ENCODE results near the gene PRX. TPM values are rescaled to one million over a fixed set of nuclear protein-coding genes. Genes with fewer than 3 reads are reported as not detected.

Gene PRX
- total and polyA plus RNA-seq, 9 of the 15 experiments (the other 6 are each of a cell fraction or from before 2014, with no cell fraction given): 0.65 to 3.5 (median 1.7) TPM; not detected in 2

DNA sequence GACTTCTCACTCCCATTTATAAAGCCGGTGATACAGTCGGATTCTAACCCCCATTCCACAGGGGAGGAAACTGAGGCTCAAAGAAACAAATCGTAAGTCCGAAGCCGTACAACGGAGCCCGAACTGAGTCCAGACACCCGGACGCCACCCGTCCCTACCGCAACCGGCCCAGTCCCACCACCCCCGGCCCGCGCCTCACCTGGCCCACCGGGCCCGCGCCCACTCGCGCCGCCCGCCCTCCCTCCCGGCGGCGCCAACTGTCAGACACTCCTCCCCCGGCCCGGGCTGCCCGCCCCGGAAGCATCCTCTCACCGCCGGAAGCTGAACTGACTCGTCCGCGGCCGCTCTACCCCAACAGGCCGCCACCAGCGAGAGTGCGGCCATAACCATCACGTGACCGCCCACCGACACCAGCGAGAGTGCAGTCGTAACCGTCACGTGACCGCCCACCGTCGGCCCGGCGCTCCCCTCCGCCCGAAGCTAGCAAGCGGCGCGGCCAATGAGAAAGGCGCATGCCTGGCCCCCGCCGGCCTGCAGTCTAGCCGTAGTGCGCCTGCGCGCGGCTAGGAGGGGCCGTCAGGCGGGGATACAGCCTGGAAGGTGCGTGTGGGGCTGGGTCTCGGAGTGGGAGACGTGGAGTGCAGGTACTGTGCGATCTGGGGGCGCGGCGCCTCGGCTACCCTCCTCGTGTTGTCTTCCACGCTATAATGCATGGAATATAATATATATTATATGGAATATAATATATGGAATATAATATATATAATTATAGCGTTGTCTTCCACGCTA, 64.9 kb downstream of the PRX start, which contains the start of the genes C19orf47 and PLD3 (continued):
- TF ChIP-seq, protein P1, sequence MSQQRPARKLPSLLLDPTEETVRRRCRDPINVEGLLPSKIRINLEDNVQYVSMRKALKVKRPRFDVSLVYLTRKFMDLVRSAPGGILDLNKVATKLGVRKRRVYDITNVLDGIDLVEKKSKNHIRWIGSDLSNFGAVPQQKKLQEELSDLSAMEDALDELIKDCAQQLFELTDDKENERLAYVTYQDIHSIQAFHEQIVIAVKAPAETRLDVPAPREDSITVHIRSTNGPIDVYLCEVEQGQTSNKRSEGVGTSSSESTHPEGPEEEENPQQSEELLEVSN (IDR thresholded peaks at IDR 0.05; ENCODE audit: borderline replicate concordance in 1 of 2, extremely low read depth in 1 of 2, insufficient read depth in 1 of 2, insufficient read length in 1 of 2, low read depth in 1 of 2, low read length in 1 of 2, poor library complexity in 1 of 2, severe bottlenecking in 1 of 2): peak; percentile 64 to 76
- TF ChIP-seq SRF (CRISPR knock-in tag; IDR thresholded peaks at IDR 0.05) (peak in 1 of 2 experiments; percentile 65; a peak in 2 of 4 replicates), KDM5B (IDR thresholded peaks at IDR 0.05; ENCODE audit: insufficient replicate concordance, low read depth, low read length) (peak; percentile 90), ZNF41 (CRISPR knock-in tag; conservative IDR thresholded peaks at IDR 0.05) (no peak), HDAC1 (IDR thresholded peaks at IDR 0.05) (0 out of 4 replicates have a peak, but pooled peaks of 1 of the 2 experiments have one; percentile 10), TAF15 (IDR thresholded peaks at IDR 0.05; ENCODE audit: low read depth, low read length) (no peak), FOXK2 (conservative IDR thresholded peaks at IDR 0.05 in 1 of 2, IDR thresholded peaks at IDR 0.05 in 1 of 2; ENCODE audit: low read depth in 2 of 2) (peak; percentile 81 to 96), CTBP1 (IDR thresholded peaks at IDR 0.05; ENCODE audit: borderline replicate concordance) (peak; percentile 55; the same call in 1 of the 2 replicates), DACH1 (IDR thresholded peaks at IDR 0.05; ENCODE audit: partially characterized antibody) (peak; percentile 54), HNRNPLL (IDR thresholded peaks at IDR 0.05; ENCODE audit: low read depth, low read length, poor library complexity, severe bottlenecking) (peak; percentile 29)
- TF ChIP-seq, protein P2, sequence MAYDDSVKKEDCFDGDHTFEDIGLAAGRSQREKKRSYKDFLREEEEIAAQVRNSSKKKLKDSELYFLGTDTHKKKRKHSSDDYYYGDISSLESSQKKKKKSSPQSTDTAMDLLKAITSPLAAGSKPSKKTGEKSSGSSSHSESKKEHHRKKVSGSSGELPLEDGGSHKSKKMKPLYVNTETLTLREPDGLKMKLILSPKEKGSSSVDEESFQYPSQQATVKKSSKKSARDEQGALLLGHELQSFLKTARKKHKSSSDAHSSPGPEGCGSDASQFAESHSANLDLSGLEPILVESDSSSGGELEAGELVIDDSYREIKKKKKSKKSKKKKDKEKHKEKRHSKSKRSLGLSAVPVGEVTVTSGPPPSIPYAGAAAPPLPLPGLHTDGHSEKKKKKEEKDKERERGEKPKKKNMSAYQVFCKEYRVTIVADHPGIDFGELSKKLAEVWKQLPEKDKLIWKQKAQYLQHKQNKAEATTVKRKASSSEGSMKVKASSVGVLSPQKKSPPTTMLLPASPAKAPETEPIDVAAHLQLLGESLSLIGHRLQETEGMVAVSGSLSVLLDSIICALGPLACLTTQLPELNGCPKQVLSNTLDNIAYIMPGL (CRISPR knock-in tag; IDR thresholded peaks at IDR 0.05): 0 out of 2 replicates have a peak, but pooled peaks have one; percentile 55
- TF ChIP-seq, protein P3, sequence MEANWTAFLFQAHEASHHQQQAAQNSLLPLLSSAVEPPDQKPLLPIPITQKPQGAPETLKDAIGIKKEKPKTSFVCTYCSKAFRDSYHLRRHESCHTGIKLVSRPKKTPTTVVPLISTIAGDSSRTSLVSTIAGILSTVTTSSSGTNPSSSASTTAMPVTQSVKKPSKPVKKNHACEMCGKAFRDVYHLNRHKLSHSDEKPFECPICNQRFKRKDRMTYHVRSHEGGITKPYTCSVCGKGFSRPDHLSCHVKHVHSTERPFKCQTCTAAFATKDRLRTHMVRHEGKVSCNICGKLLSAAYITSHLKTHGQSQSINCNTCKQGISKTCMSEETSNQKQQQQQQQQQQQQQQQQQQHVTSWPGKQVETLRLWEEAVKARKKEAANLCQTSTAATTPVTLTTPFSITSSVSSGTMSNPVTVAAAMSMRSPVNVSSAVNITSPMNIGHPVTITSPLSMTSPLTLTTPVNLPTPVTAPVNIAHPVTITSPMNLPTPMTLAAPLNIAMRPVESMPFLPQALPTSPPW (CRISPR knock-in tag; IDR thresholded peaks at IDR 0.05): peak; percentile 95
